IMR-90 (cell line): Measurements from ENCODE around the gene SPATA13. TPM values are rescaled to one million over a fixed set of nuclear protein-coding genes. Genes with fewer than 3 reads are reported as not detected.

ENCODE experiments used
- ATAC-seq: fragments of 200-7000 bp; cut with Tn5 transposase; 2 replicates; pipeline ENCODE4 v1.9.1; 2020; ENCODE audit warnings: low read depth, mild to moderate bottlenecking, moderate library complexity
- BruUV-seq: library from RNA; stranded (reverse); fragments of 400-500 nt; replicated peaks from 2 replicates; lab custom pipeline; 2021; lab: Mats Ljungman, UMichigan
- CTCF ChIA-PET: fragments of 300-600 bp; formaldehyde crosslinking; extraction: SDS; loops from one replicate; lab custom pipeline; 2021; ENCODE audit warnings: antibody characterized with exemption; lab: Yijun Ruan, JAX
- POLR2A ChIA-PET: fragments of 300-600 bp; sonication (Branson Sonifier 250); formaldehyde crosslinking; loops from one replicate; lab custom pipeline; 2022; ENCODE audit warnings: antibody characterized with exemption; ENCODE audit not compliant: unreplicated experiment; lab: Charles Lee
- DNase-seq: peaks from one replicate; pipeline ENCODE4 v3.0.0; 2013
- H2AFZ ChIP-seq: replicated peaks from 2 replicates; pipeline ENCODE3; 2013; ENCODE audit warnings: low read length, mild to moderate bottlenecking; ENCODE audit not compliant: poor library complexity
- H2AK5ac ChIP-seq: 2 replicates; pipeline ENCODE4 v1.6.1; 2013; ENCODE audit warnings: low read depth, low read length, inconsistent platforms
- H2AK9ac ChIP-seq: replicated peaks from 2 replicates; pipeline ENCODE3; 2013; ENCODE audit warnings: mild to moderate bottlenecking, low read depth, low read length, moderate library complexity; ENCODE audit not compliant: poor library complexity
- H2BK120ac ChIP-seq: 2 replicates; pipeline ENCODE4 v1.6.1; 2013; ENCODE audit warnings: low read depth, low read length, inconsistent platforms
- H2BK15ac ChIP-seq: 3 replicates; pipeline ENCODE4 v1.6.1; 2013; ENCODE audit warnings: low read depth, low read length, inconsistent platforms
- H2BK20ac ChIP-seq: 2 replicates; pipeline ENCODE4 v1.6.1; 2013; ENCODE audit warnings: low read depth, mild to moderate bottlenecking, inconsistent platforms, low read length, moderate library complexity
- H2BK5ac ChIP-seq: 2 replicates; pipeline ENCODE4 v1.6.1; 2013; ENCODE audit warnings: mild to moderate bottlenecking, low read depth, low read length, inconsistent platforms; ENCODE audit not compliant: poor library complexity, severe bottlenecking
- H3K14ac ChIP-seq: replicated peaks from 2 replicates; pipeline ENCODE4 v1.6.1; 2013; ENCODE audit warnings: low read depth, low read length, inconsistent platforms
- H3K18ac ChIP-seq: 2 replicates; pipeline ENCODE4 v1.6.1; 2013; ENCODE audit warnings: low read depth, low read length, control low read depth
- H3K23ac ChIP-seq: 2 replicates; pipeline ENCODE4 v1.6.1; 2013; ENCODE audit warnings: low read depth, low read length, inconsistent platforms
- H3K27ac ChIP-seq: 2 replicates; pipeline ENCODE4 v1.5.1; 2013; ENCODE audit warnings: mild to moderate bottlenecking, control low read depth, low read length; ENCODE audit not compliant: insufficient read depth
- H3K27me3 ChIP-seq: 2 replicates; pipeline ENCODE4 v1.6.1; 2013; ENCODE audit warnings: low read length; ENCODE audit not compliant: control insufficient read depth, insufficient read depth
- H3K36me3 ChIP-seq: 2 replicates; pipeline ENCODE4 v1.6.1; 2013; ENCODE audit warnings: low read length, mixed read lengths; ENCODE audit not compliant: control insufficient read depth, insufficient read depth
- H3K4ac ChIP-seq: 2 replicates; pipeline ENCODE4 v1.6.1; 2013; ENCODE audit warnings: low read depth, low read length, inconsistent platforms
- H3K4me1 ChIP-seq: 2 replicates; pipeline ENCODE4 v1.6.1; 2013; ENCODE audit warnings: low read length, mixed read lengths; ENCODE audit not compliant: control insufficient read depth, insufficient read depth
- H3K4me2 ChIP-seq: 2 replicates; pipeline ENCODE4 v1.6.1; 2013; ENCODE audit warnings: low read depth, mild to moderate bottlenecking, control low read depth, low read length, moderate library complexity
- H3K4me3 ChIP-seq: 2 replicates; pipeline ENCODE4 v1.5.1; 2013; ENCODE audit warnings: low read depth, mild to moderate bottlenecking, control low read depth, low read length, moderate library complexity; ENCODE audit not compliant: insufficient read depth
- H3K56ac ChIP-seq: 2 replicates; pipeline ENCODE4 v1.6.1; 2013; ENCODE audit warnings: low read length, inconsistent platforms; ENCODE audit not compliant: insufficient read depth; ENCODE audit errors: extremely low read depth
- H3K79me1 ChIP-seq, 2 experiments: 2 replicates each; pipeline ENCODE4 v1.6.1; 2013; ENCODE audit warnings: low read length in 2 of 2, inconsistent platforms in 1 of 2, low read depth in 1 of 2
- H3K9ac ChIP-seq: 2 replicates; pipeline ENCODE4 v1.6.1; 2013; ENCODE audit warnings: low read depth, low read length, control low read depth
- H3K9me1 ChIP-seq: 2 replicates; pipeline ENCODE4 v1.6.1; 2013; ENCODE audit warnings: low read length, inconsistent platforms; ENCODE audit not compliant: insufficient read depth
- H3K9me3 ChIP-seq: 2 replicates; pipeline ENCODE4 v1.6.1; 2013; ENCODE audit warnings: low read length; ENCODE audit not compliant: control insufficient read depth, insufficient read depth
- H4K20me1 ChIP-seq: 2 replicates; pipeline ENCODE4 v1.6.1; 2013; ENCODE audit warnings: low read length, inconsistent platforms; ENCODE audit not compliant: insufficient read depth
- H4K5ac ChIP-seq: 2 replicates; pipeline ENCODE4 v1.6.1; 2013; ENCODE audit warnings: mild to moderate bottlenecking, low read depth, low read length, control low read depth
- H4K8ac ChIP-seq, 2 experiments: 2 replicates each; pipeline ENCODE4 v1.6.1; 2013; ENCODE audit warnings: low read depth in 2 of 2, low read length in 2 of 2, control low read depth in 1 of 2, inconsistent platforms in 1 of 2
- H4K91ac ChIP-seq: 2 replicates; pipeline ENCODE4 v1.6.1; 2013; ENCODE audit warnings: low read depth, low read length, inconsistent platforms; ENCODE audit not compliant: insufficient read depth
- CEBPB ChIP-seq: IDR thresholded peaks from 2 replicates; pipeline ENCODE4 v1.6.1; 2012; ENCODE audit warnings: low read depth, low read length, improper control_type of control experiment
- CHD1 ChIP-seq: IDR thresholded peaks from 2 replicates; pipeline ENCODE4 v1.6.1; 2012; ENCODE audit warnings: low read depth, low read length, improper control_type of control experiment
- FOS ChIP-seq: fragments of 150-350 bp; IDR thresholded peaks from 2 replicates; pipeline ENCODE4 v1.6.1; 2016; ENCODE audit warnings: low read depth, low read length
- MAZ ChIP-seq: IDR thresholded peaks from 2 replicates; pipeline ENCODE4 v1.6.1; 2012; ENCODE audit warnings: low read depth, mild to moderate bottlenecking, low read length, improper control_type of control experiment, moderate library complexity, borderline replicate concordance
- MXI1 ChIP-seq: IDR thresholded peaks from 2 replicates; pipeline ENCODE4 v1.6.1; 2012; ENCODE audit warnings: low read depth, mild to moderate bottlenecking, low read length, moderate library complexity, borderline replicate concordance
- NFE2L2 ChIP-seq: fragments of 150-350 bp; IDR thresholded peaks from 2 replicates; pipeline ENCODE4 v1.6.1; 2016; ENCODE audit warnings: low read depth, mild to moderate bottlenecking, low read length
- POLR2A ChIP-seq: IDR thresholded peaks from 2 replicates; pipeline ENCODE4 v1.6.1; 2012; ENCODE audit warnings: mild to moderate bottlenecking, low read depth, low read length
- RAD21 ChIP-seq: IDR thresholded peaks from 2 replicates; pipeline ENCODE4 v1.6.1; 2012; ENCODE audit warnings: low read length, improper control_type of control experiment
- RCOR1 ChIP-seq: IDR thresholded peaks from 2 replicates; pipeline ENCODE4 v1.6.1; 2012; ENCODE audit warnings: mild to moderate bottlenecking, low read length, improper control_type of control experiment; ENCODE audit not compliant: insufficient replicate concordance
- RFX5 ChIP-seq: IDR thresholded peaks from 2 replicates; pipeline ENCODE4 v1.8.0; 2012; ENCODE audit warnings: low read depth, mild to moderate bottlenecking, low read length, moderate library complexity
- SMC3 ChIP-seq: fragments of 150-350 bp; IDR thresholded peaks from 2 replicates; pipeline ENCODE4 v1.6.1; 2016; ENCODE audit warnings: low read depth, mild to moderate bottlenecking, antibody characterized with exemption, low read length, moderate library complexity
- WGBS, 2 experiments: methylation state at CpG; one replicate each; pipeline versions ENCODE4 v1.1.5 to v1.1.7; 2013; ENCODE audit warnings: missing lambda C conversion rate in 2 of 2; ENCODE audit not compliant: insufficient read length in 1 of 2; ENCODE audit errors: extremely low coverage in 2 of 2; 5-methylcytosine and 5-hydroxymethylcytosine counted together
- dilution Hi-C: fragments of 300-500 bp; cut with HindIII; formaldehyde crosslinking; loops from one replicate; pipeline ENCODE4 v1.14.3; 2018; ENCODE audit warnings: low sequenced_read_pairs; ENCODE audit not compliant: unreplicated experiment
- in situ Hi-C: fragments of 300-500 bp; cut with MboI; formaldehyde crosslinking; loops from 3 replicates; pipeline ENCODE4 v1.14.3; 2019; ENCODE audit warnings: low sequenced_read_pairs, inconsistent platforms, mixed read lengths
- intact Hi-C: fragments of 100-400 bp; cut with micrococcal nuclease; formaldehyde crosslinking; loops from 2 replicates; pipeline ENCODE4 v1.10.0; 2022
- polyA plus RNA-seq, 3 experiments: library from polyadenylated mRNA; depleted of rRNA; stranded (reverse); fragments of >200 nt; gene quantifications; 2 replicates each; pipeline ENCODE4 v1.2.3, GENCODE V29; 2012; ENCODE audit warnings: low replicate concordance in 1 of 3
- total RNA-seq: library from RNA; depleted of rRNA; stranded (reverse); fragments of >200 nt; gene quantifications from 2 replicates; pipeline ENCODE4 v1.2.3, GENCODE V29; 2012
- TF ChIP-seq, protein P1 (sequence below): fragments of 150-350 bp; IDR thresholded peaks from 2 replicates; pipeline ENCODE4 v1.6.1; 2017; ENCODE audit warnings: mild to moderate bottlenecking, antibody characterized with exemption, low read length, low read depth

SPATA13 gene
- total and polyA plus RNA-seq, 2 of the 4 experiments (the other 2 are of a cell fraction) = 10.5 to 12.5 TPM

DNA sequence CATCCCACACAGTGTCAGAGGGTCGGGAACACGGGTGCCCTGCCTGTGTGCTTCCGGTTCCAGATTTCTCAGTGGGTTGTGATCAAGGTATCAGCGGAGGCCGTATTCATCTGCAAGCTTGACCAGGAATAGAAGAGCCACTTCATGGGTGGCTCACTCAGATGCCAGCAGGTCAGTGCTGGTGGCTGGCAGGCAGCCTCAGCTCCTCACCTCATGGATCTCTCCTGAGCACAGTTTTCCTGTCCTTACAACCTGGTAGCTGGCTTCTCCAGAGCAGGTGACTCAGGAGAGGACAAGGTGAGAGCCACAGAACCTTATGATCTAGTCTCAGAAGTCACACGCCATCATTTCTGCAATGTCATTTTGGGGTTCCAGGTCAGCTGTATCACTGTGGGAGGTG lies 44.8 kb upstream of the SPATA13 start:
- Histone ChIP-seq H3K9ac (no peak overlapping the region), H2AK9ac (no peak overlapping the region), H3K4me3 (no peak overlapping the region), H3K18ac (no peak overlapping the region), H4K5ac (no peak overlapping the region), H3K4ac (no peak overlapping the region), H4K91ac (no peak overlapping the region), H3K9me3 (no peaks in the 10 kb centered on the region), H2BK15ac (no peak overlapping the region), H3K23ac (no peak overlapping the region), H2BK20ac (no peak overlapping the region), H2BK5ac (no peak overlapping the region), H2AK5ac (no peak overlapping the region), H2AFZ (no peak overlapping the region), H4K20me1 (no peaks in the 10 kb centered on the region), H2BK120ac (no peak overlapping the region), H3K14ac (no peak overlapping the region), H3K56ac (no peak overlapping the region), H3K36me3 (no peaks in the 10 kb centered on the region), H3K4me1 (peaks cover 6% of the 10 kb centered on the region; the same call in 1 of the 2 replicates), H3K27ac (no peak overlapping the region), H4K8ac (no peak overlapping the region), H3K4me2 (no peak overlapping the region), H3K27me3 (no peaks in the 10 kb centered on the region), H3K9me1 (0 out of 2 replicates have a peak, but pooled peaks cover 5% of the 10 kb centered on the region), H3K79me1 (no peaks in the 10 kb centered on the region)
- BruUV-seq = no TSS peak
- ChIA-PET POLR2A (no interaction called here), CTCF (no interaction called here)
- DNase-seq (no peak), ATAC-seq (no peak)
- in situ Hi-C loops (no loop called here), dilution Hi-C loops (no loop called here), intact Hi-C loops (no loop called here)
- TF ChIP-seq RCOR1 (no peak), RAD21 (no peak), MAZ (no peak), POLR2A (no peak), CHD1 (no peak), RFX5 (no peak), FOS (no peak), CEBPB (no peak), SMC3 (no peak), NFE2L2 (no peak), MXI1 (no peak)
- TF ChIP-seq, protein P1, sequence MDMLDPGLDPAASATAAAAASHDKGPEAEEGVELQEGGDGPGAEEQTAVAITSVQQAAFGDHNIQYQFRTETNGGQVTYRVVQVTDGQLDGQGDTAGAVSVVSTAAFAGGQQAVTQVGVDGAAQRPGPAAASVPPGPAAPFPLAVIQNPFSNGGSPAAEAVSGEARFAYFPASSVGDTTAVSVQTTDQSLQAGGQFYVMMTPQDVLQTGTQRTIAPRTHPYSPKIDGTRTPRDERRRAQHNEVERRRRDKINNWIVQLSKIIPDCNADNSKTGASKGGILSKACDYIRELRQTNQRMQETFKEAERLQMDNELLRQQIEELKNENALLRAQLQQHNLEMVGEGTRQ = no peak
- WGBS, 2 experiments = 97% methylated on average over 5 of the region's 6 CpGs; no CpG with 5 or more reads in 1 of the 2 experiments
